ENCODE results near the gene FOXP2.

Gene FOXP2

GRCh38 chr7:114740941-114741340 lies 326.3 kb downstream of the FOXP2 start:
- no peak for DNase-seq

- no peak for DNase-seq
Measured at GRCh38 chr7:114741911-114742310, 327.3 kb downstream of the FOXP2 start.

All from fibroblast of skin of back (primary cell).